Measurements from ENCODE around the gene VSIG2.

VSIG2 gene

DNA sequence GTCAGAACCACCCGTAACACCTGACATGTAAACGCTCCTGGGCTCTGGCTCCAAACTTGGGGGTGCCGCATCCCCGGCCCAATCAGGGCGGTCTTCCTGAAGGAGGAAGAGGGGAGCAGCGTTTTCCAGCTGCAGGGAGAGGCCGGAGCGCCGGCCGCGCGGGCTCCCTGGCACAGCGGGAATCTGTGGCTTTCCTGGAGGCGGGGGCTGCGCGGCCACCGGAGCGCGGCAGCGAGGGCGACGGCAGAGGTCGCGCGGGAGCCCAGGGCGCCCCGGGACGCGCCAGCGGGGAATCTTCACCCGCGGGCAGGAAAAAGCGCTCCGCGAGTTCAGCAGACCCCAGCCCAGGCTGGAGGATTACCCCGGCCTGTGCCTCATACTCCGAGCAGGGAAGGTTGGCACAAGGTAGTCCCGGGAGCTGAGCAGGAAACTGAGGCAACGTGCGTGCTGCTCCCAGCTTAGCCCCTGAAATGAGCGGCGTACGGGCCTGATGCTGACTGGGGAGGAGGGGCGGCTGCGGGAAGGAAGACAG lies 10.6 kb upstream of the VSIG2 start:
- FAIRE-seq, result no peak

DNA sequence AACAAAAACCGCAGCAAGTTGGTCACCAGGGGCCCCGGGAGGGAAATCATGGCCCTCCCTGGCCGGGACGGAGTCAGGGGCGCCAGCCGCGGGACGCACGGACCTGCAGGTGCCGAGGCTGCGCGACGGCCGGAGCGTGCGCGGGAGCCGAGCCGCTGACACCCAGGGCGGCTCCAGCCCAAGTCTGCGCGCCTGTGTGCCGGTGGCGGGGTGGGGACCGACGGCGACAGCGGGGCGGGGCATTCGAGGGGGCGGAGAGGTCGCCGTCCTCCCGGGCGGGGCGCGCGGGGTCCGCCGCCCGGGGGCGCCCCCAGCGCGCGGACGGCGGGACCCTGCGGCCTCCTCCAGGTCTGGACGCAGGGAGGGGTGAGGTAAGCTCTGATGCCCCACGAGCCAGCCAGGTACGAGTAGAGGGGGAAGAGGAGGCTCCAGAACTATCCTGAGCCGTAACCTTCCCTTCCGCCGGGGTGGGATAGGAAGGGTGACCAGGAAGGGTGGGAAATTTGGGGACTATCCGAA lies 10.1 kb upstream of the VSIG2 start, which contains the start of gene ESAM:
Gene ESAM, minus strand, starts transcription at position 186 of the 519 bp plus-strand sequence. Its CDS starts 136 bp downstream, at position 50.
- no peak for FAIRE-seq

DNA sequence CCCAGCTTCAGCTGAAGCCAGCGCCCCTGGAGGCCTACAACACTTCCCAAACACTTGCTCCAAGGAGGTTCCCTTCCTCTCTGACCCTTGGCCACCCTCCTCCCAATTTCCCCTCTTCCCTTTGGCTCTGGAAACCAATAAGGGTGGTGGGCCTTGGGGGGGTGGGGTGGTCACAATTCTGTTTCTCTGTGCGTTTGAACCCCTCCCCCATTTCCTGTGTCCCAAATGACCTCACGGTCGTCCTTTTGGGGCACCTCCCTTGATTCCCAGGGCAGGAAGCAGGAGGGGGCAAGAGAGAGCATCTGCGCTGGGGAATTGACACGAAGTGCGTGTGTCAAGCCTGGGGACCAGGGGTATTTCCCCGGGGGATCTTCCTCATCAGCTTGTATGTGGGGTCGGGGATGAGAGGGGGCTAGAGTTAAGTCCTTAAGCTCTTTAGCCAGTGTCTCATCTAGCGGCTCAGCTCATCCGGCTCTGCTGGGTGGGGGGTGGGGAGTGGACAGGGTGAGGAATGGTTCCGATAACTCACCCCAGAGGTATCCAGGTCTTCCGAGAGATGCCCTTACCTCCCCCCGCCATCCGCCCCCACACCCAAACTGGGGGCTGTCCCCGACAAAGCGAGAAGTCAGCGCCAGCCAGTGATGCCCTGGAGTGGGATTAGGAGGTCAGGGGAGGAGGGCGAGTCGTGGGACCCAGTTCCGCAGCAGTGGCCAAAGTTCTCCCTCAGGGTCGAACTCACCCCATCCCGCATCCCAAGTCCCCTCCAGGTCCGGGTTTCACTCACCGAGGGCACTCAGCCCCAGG lies 9.4 kb upstream of the VSIG2 start:
- FAIRE-seq, result no peak

DNA sequence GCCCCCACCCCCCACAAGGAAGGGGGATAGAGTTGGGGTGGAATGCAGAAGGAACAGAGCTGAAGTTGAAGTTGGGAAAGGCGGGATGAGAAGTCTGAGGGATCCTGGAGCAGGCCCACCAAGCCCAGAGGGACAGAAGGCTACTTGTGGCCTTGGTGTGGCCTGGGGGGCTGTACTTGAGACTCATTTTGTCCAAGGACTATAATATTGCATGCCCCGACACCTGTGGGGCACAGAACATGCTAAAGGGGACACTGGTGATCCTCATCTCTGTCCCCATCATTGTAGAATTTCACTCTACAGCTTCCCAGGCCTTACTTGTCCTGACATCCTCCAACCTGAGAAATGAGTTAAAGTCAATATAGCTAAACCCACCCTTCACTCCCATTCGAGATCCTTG lies 8.8 kb upstream of the VSIG2 start:
- no peak for FAIRE-seq

DNA sequence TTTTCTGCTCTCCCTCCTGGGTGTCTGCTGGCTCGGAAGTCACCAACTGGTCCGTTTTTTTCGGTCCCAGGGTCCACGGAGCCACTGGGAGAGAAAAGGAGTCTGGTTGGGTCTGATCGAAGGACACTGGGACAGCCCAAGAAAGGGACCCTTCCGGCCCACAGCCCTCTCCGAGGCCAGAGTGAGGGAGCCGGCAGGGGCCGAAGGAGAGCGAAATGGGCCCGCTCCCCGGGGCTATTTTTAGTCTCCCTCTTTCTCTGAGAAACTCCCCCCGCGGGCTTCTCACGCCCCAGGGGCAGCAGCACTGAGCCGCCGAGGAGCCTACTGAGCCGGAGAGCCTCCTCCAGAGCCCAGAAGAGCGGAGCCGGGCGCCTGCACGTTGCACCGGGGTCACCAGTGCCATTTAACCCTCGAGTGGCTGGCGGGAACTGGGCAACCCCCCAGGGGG lies 8.2 kb upstream of the VSIG2 start:
- FAIRE-seq, result no peak

DNA sequence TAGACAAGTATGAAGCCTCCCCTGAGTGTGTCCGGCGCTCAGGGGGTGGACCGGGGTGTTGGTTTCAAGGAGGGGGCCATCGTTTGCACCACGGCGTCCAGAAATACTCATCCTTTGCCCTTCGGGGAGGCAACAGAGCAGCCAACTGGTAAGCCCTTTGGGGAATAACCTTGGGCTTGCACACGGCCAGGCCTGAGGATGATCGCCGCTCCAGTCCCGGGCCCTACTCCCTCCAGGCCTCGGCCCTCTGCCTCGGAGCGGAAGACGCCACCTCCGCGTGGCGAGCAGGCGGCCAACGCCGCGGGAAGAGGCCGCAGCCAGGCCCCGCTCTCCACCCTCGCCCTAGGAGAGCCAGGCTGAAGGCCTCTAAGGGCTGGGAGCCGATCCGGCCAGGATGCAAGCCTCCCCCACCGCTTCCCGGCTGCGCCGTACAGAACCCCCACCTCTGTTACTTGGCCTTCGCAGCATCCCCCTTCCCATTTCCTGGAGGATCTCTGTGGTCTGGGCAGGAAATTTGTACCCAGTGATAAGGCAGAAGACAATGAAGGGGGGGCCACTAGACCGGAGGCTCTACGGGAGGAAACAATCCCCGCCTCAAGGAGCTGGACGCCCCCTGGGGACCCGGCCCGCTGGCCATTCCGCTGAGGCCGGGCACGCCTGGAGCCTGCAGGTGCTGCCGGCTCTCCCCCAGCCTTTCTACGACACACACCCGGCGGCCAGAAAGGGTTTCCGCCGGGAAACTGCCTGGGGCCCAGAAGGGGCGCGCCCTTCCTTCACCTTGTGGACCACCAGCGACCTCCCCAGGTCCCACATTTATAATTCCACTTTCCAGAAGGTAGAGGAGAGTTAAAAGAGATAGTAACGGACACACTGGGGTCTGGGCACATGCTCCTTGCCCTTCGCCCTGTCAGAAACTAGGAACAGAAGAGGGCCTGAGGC lies 7.5 kb upstream of the VSIG2 start:
- FAIRE-seq, result no peak

DNA sequence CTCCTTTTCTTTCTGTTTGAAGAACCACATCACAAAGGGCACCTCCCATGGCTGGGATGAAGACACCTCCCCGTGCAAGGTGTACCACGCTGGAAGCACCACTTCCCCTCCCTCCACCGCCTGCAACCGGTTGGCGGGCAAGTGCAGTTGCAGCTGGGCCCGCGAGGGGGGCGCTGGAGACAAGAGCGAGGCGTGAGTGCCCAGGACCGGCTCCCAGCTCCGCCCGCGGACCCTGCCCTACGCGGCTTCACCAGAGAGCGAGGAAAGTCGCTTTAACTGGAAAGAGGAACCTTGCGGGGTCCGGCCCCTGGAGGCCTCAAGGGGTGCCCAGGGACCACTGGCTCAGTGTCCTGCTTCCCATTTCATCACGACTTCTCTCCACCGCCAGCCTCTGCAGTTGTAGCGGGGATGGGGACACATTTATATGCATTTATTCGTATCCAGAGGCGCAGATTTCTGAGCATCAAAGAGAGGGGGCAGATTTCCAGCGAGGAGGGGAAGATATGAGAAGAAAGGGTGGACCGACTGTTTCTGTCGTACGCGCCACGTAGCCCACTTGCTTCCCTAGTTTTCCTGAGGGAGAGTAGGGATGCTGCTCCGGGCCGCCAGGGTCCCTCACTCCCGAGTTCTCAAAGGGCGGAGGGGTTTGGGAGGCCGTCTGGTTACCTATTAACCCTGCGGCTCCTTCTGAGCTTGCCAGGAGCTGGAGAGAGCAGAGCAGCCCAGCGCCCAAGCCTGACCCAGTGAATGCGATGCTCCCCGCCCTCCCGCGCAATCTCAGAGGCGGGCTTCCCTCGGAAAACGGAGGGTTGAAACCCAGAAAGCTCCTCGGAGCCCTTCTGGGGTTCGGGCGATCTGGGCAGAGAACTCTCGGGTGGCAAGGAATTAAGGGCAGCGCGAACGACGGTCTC lies 6.6 kb upstream of the VSIG2 start:
- no peak for FAIRE-seq

DNA sequence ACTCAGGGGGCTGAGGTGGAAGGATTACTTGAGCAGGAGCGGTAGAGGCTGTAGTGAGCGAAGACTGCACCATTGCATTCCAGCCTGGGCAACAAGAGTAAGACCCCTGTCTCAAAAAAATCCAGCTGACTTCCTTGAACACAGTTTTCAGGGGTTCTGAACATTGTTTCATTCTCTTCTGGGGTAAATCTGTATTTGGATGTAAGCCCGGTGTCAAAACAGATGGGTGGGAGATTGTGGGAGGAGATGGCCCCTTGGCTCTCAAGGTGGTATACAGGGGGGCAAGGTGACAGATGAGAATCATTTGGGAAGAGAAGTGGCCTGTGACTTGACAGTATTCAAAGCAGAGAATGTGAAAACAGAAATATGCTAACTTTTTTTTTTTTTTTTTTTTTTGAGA lies 5.3 kb upstream of the VSIG2 start:
- FAIRE-seq, result no peak

DNA sequence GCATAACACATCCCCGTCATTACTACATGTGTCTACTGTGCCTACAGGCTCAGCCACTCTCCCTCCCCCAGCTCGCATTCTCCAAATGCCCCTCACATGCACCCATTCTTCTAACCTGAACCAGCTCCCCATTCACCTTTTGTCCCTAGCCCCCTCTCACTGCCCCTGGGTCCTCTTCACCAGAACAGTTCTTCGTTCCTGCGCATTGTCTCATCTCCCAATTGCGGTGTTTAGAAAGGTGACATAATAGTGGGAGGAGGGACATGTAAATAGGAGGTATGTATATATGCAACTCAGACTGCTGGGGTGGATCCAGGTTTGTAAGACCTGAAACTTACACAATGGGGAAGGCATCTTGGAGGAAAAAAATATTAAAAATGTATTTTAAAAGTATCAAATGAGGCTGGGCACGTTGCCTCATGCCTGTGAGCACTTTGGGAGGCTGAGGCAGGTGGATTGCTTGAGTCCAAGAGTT lies 4.7 kb upstream of the VSIG2 start:
- no peak for FAIRE-seq

DNA sequence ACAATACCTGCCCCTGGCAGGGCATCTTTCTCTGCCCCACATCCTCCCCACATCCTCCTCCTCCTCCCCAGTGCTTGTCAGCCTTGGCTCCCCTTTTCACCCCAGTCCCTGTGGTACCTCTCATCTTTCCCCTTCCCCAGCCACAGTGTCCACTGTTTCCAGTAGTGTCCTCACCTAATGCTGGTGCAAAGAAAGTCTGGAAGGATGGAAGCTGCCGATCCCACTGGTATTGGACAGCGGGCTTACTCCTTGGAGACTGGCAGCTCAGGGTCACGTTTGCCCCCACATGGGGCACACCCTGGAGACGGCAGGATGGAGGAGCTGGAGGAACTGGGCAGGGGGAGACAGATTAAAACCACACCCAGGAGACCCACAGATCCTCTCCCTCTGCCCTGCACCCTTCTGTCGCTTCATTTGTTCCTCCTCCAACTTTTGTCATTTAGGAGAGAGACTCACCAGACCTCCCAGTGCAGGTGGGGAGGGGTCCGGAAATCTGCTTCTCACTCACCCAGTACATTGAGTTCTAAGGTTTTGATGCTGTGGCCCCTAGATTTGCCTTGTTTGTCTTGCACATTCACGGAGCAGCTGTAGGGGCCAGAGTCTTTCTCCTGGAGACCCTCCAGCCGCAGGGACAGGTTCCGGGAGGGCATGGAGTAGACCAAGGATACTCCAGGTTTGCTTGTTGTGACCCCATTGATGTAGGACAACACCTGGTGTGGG lies 4.1 kb upstream of the VSIG2 start:
- FAIRE-seq, result no peak

DNA sequence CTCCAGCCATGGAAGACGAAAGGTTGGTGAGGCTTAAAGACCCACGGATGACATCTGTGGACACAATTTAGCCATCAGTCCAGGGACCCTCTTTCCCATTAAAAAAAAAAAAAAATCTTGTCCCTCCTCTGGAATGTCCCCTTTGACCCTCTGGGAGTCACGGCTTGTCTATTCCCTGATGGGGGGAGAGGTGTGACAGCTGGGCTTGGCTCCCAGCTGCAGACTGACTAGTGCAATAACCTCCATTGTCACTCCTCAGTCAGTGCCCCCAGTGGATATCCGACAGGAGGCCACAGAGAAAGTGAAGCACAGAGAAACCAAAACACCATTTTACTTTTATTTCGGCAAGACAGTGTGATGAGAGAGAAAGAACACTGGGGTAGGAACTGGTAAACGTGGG lies 2.7 kb upstream of the VSIG2 start:
- no peak for FAIRE-seq

DNA sequence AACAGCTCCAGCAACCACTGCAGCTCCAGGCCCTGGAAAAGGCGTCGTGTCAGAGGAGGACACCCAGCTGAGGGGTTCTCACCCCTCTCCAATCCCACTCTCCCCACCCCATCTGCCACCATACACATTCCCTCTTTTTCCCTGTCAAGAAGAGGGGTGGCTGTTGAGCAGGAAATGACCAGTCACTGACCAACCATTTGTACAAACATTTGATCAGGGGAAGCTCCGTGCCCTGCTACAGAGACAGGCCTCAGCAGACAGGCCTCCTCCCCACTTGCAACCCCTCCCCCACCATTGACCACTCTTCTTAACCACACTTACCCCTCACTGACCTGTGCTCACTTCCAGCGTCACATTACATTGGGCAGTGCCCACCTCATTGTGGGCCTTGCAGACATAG lies 2.3 kb upstream of the VSIG2 start:
- FAIRE-seq, result no peak

DNA sequence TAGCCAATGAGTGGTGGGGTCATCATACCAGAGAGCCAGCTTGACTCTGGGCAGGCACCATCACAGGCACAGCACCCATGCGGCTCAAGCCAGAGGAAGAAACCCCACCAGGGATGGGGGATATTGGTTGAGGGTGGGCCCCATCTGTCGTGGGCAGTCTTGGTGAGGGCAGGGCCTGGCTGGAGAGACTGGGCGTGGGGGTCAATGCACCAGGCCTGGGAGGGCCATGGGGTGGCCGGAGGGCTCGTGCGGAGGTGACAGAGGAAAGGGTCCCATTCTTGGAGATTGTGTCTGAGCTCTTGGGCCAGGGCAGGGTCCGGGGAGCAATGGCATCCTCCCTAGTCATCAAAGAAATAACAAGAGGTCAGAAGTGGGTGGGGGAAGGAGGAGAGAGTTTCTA lies 1.6 kb upstream of the VSIG2 start:
- no peak for FAIRE-seq

DNA sequence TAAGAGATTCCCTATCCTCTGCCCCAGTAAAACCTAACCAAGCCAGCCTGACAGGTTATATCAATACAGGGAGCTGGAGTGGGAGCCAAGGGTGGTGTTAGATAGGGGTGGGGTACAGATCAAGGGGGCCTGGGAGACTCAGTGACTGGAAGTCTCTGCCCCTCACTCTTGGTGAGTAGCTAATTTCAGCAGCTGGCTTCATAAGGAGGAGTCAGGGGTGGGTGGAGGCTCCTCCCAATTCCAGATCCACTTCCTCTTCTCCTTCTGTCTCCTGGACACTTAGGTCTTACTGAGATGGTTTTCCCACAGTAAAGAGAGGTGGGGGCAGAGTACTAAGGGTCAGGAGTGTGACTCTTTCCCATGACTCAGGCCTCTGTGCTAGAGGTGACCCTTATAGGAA lies 1.1 kb upstream of the VSIG2 start:
- FAIRE-seq, result no peak

DNA sequence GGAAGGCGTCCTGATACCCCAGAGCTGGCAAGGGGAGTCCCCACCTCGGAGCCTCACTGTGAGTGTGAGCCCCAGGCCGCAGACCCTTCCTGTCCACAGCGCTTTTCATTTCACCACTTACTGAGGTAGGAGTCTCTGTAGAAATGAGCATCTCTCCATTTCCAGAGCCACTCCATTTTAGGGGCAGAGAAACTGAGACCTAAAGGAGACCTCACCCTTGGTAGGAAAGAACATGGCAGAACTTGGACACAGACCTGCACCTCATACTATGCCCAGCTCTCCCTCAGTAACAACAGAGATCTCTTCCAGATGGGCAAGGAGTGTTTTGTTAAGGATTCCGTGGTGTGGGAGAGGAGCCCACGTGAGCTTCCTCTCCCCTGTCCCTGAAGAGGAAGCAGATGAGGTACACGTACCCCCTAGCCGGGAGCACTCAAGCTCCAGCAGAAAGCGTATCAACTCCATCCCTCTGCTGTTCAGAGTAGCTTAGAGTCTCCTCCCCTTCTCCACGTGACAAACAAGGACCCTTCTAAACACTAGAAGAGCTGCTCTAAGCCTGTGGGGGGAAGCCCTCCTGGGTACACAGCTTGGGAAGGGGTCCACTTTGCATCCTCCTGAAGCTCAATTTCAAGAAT lies 532 bp upstream of the VSIG2 start:
- FAIRE-seq, result no peak

DNA sequence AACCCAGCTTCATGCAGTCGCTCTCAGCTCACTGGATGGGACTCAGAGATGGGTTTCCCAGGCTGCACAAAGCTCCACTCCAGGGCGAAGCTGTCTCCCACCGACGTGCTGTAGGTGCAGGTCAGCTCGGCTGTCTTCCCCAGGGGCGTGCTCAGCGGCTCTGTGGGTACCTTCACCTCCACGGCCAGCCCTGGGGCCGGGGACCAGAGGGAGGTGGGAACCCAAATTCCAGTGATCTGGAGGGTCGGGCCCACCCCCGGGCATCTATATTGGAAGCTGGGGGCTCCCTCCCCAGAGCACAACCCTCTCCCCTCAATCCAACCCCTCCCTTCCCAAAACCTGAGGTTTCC lies 689 bp downstream of the VSIG2 start:
- FAIRE-seq, result no peak

DNA sequence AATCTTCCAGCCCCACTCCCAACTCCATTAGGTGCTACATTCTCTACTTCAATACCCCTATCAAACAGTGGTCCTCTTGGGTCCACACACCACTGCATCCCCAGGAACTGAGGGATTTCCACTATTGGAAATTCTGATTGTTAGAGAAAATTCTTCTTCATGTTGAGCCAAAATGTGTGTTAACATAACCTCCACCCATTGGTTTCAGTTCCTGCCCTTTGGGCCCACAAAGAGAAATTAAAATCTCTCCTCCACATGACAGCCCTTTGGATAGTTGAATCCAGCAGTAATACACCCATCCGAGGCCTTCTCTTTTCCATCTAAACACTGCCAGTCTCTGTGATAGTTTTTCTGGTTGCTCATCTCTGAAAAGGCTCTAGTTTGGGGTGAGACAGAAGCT lies 2.1 kb downstream of the VSIG2 start:
- no peak for FAIRE-seq

DNA sequence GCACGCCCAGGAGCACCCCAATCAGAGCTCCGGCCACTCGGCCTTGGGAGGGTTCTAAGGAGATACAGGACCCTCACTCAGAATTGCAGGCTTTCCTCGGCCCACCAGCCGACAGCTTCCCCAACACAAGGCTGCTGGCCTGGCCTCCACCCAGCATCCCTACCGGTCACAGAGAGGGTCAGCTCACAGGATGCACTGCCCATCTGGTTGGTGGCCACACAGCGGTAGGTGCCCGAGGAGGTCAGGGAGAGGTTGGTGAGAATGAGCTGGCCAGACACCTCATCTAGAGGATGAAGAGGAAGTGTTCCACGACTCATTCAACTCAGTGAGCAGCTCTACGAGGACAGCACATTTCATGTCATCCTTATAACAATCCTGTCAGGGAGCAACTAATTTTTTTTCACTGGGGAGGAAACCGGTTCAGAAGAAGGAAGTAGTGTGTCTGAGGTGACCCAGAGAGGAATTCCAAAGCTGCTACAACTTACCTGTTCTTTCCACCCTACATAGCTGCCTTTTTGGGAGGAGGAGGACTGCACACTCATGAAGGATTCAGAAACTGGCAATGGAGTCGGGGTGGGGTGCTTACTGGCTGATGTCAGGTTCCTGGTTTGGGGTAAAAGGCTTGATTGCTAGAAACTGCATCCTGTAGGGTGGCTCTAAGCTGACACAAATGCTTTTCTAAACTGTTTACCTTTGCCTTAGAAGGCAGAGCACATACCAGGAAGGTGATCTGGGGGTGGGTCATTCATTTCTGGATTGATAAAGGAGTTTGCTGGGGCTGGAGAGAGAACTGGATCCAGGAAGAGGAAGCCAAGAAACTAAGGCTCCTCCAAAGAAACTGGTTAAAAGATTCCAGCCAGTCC lies 3.3 kb downstream of the VSIG2 start:
- FAIRE-seq, result no peak

DNA sequence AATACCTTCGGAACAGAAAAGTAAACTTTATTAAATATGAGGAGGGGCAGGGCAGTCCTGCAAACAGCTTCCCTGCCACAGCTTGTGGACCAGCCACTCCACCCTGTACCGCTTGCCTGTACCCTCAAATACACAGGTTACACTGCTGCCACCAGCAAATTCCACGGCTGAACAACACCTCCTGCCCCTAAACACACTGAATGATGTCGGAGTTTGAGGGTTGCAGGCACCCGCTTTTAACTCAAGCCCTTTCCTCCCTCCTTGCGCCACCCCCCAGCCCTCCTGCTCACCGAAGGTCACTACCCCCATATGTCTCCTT lies 4.0 kb downstream of the VSIG2 start:
- FAIRE-seq, result no peak

Data from endometrium (tissue), 2 donors.